ENCODE data around the gene BNC2. TPM values are rescaled to one million over a fixed set of nuclear protein-coding genes. Genes with fewer than 3 reads are reported as not detected.

Gene BNC2
- total and polyA plus RNA-seq, 7 experiments from 2014 or later: 0.05 to 1.5 (median 0.59) TPM; not detected in 3

DNA sequence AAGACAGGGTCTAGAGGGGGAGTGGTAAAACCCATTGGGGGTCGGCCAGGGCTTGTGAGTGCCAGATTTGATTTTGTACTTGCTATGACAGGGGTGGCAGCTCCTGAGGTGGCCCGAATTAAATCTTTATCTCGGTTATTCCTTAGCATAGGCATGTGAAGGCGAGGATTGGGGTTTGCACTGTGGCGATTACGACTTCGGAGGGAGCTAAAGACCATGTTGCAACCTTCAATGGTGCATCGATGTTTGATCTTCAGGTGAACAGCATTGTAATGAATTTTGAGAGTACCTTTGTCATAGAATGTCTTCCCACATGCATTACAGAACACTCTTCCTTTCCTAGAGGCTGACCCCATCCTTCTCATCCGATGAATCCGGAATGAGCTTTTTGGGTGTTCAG lies 433.9 kb downstream of the BNC2 start:
- POLR2A ChIA-PET: no interaction called here
- Mint-ChIP-seq H3K36me3 (peaks cover 0 to 4% (median 0%) of the 10 kb centered on the region in 5 donors), H3K4me1 (no peaks in the 10 kb centered on the region), H3K27me3 (no peaks in the 10 kb centered on the region), H3K9me3 (peaks cover 0 to 10% (median 4%) of the 10 kb centered on the region in 11 donors), H3K4me3 (no peak overlapping the region), H3K27ac (no peak overlapping the region)
- no peak overlapping the region for H3K27ac ChIP-seq (ENCODE audit: low read depth, low read length)
- H3K9me3 ChIP-seq (ENCODE audit: control insufficient read depth in 2 of 3, low read length in 3 of 3): no peaks in the 10 kb centered on the region
- ATAC-seq (no peak), DNase-seq (no peak)
- H3K4me3 ChIP-seq (ENCODE audit: low read length): no peak overlapping the region
- no peaks in the 10 kb centered on the region for H3K36me3 ChIP-seq (ENCODE audit: control insufficient read depth in 2 of 3, insufficient read depth in 3 of 3, low read length in 3 of 3)
- CTCF ChIA-PET: no interaction called here
- intact Hi-C loops (cut with micrococcal nuclease): no loop called here
- H3K27me3 ChIP-seq (ENCODE audit: control insufficient read depth in 2 of 2, insufficient read depth in 2 of 2, low read length in 2 of 2): no peaks in the 10 kb centered on the region
- H3K4me1 ChIP-seq (ENCODE audit: control insufficient read depth in 2 of 2, insufficient read depth in 2 of 2, low read length in 2 of 2): no peaks in the 10 kb centered on the region

DNA sequence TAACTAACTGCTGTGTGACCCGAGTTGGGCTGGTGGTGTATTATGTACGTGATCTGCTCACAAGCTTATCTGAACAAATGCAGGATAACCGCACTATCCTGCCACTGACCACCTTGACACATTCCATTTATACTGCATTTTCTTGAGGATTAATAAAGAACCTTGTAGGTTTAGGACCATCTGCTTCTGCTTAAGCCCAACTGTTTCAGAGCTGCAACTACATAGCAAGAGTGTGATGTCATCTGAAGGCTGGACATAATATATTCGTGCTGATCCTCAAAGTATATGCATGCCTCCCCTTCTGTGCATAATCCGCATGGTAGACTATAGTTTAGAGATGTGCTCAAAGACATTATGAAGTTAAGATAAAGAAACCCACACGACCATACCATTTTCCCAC lies 435.9 kb downstream of the BNC2 start:
- Mint-ChIP-seq H3K4me1 (no peaks in the 10 kb centered on the region), H3K27me3 (no peaks in the 10 kb centered on the region), H3K4me3 (no peak overlapping the region), H3K9me3 (peaks cover 0 to 15% (median 4%) of the 10 kb centered on the region in 11 donors), H3K36me3 (peaks cover 0 to 4% (median 0%) of the 10 kb centered on the region in 5 donors), H3K27ac (no peak overlapping the region)
- Histone ChIP-seq H3K9me3 (ENCODE audit: control insufficient read depth in 2 of 3, low read length in 3 of 3) (no peaks in the 10 kb centered on the region), H3K27me3 (ENCODE audit: control insufficient read depth in 2 of 2, insufficient read depth in 2 of 2, low read length in 2 of 2) (no peaks in the 10 kb centered on the region), H3K27ac (ENCODE audit: low read depth, low read length) (no peak overlapping the region), H3K4me1 (ENCODE audit: control insufficient read depth in 2 of 2, insufficient read depth in 2 of 2, low read length in 2 of 2) (no peaks in the 10 kb centered on the region), H3K4me3 (ENCODE audit: low read length) (no peak overlapping the region), H3K36me3 (ENCODE audit: control insufficient read depth in 2 of 3, insufficient read depth in 3 of 3, low read length in 3 of 3) (no peaks in the 10 kb centered on the region)
- intact Hi-C loops (cut with micrococcal nuclease): no loop called here
- ATAC-seq (no peak), DNase-seq (no peak)
- CTCF ChIA-PET: no interaction called here
- POLR2A ChIA-PET: no interaction called here

DNA sequence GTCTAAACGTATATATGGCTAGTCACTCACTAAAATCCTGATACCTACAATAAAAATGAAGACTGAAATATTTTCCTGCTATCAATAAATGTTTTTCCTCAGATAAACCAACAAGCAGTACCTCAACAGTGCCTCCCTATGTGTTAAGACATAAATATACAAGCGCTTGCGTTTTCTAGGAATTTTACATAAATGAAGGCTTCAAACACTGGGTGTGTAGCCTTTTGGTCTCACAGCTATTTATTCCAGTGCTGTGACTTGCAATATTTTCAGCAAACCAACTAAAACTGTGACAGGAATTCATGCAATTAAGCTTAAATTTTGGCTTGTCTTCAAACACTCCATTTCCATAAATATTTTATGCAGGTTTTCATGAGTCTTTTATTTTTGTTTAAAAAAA lies 437.0 kb downstream of the BNC2 start:
- POLR2A ChIA-PET: no interaction called here
- CTCF ChIA-PET: no interaction called here
- H3K4me1 ChIP-seq (ENCODE audit: control insufficient read depth in 2 of 2, insufficient read depth in 2 of 2, low read length in 2 of 2): no peaks in the 10 kb centered on the region

DNA sequence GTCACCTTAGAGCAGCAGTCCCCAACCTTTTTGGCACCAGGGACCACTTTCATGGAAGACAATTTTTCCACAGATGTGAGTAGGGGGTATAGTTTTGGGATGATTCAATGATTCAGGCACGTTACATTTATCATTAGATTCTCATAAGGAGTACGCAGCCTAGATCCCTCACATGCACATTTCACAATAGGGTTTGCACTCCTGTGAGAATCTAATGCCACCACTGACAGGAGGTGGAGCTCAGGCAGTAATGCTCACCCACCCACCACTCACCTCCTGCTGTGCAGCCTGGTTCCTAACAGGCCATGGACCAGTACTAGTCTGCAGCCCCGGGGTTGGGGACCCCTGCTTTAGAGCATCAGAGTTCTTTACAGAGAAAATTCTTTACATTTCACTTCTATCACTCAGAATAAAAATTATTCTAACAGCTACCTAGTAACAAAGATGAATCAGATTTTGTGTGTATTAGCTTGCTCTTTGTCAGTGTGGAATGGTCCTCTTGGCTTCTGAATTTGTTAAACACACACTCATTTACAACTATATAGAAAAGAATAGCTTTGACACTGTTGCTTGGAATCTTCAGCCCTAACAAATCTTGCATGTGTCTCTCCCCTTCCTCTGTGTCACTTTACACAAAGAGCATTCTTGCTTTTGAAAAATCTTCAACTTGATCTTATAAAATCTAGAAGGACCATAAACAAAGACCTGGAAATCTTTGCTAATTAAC lies 438.6 kb downstream of the BNC2 start:
- ChIA-PET CTCF (no interaction called here), POLR2A (no interaction called here)
- Mint-ChIP-seq H3K4me3 (no peak overlapping the region), H3K9me3 (peaks cover 0 to 11% (median 3%) of the 10 kb centered on the region in 11 donors), H3K36me3 (peaks cover 0 to under 1% (median 0%) of the 10 kb centered on the region in 5 donors), H3K27me3 (no peaks in the 10 kb centered on the region), H3K4me1 (no peaks in the 10 kb centered on the region), H3K27ac (no peak overlapping the region)
- Histone ChIP-seq H3K27ac (ENCODE audit: low read depth, low read length) (no peak overlapping the region), H3K4me3 (ENCODE audit: low read length) (no peak overlapping the region), H3K9me3 (ENCODE audit: control insufficient read depth in 2 of 3, low read length in 3 of 3) (no peaks in the 10 kb centered on the region), H3K4me1 (ENCODE audit: control insufficient read depth in 2 of 2, insufficient read depth in 2 of 2, low read length in 2 of 2) (no peaks in the 10 kb centered on the region), H3K36me3 (ENCODE audit: control insufficient read depth in 2 of 3, insufficient read depth in 3 of 3, low read length in 3 of 3) (no peaks in the 10 kb centered on the region), H3K27me3 (ENCODE audit: control insufficient read depth in 2 of 2, insufficient read depth in 2 of 2, low read length in 2 of 2) (no peaks in the 10 kb centered on the region)
- intact Hi-C loops (cut with micrococcal nuclease): no loop called here
- DNase-seq: no peak
- ATAC-seq: no peak

More for the DNA sequence above, 437.0 kb downstream of the BNC2 start:
- Mint-ChIP-seq H3K4me3 (no peak overlapping the region), H3K27me3 (no peaks in the 10 kb centered on the region), H3K9me3 (peaks cover 0 to 11% (median 4%) of the 10 kb centered on the region in 11 donors), H3K27ac (no peak overlapping the region), H3K36me3 (peaks cover 0 to 4% (median 0%) of the 10 kb centered on the region in 5 donors), H3K4me1 (no peaks in the 10 kb centered on the region)
- Histone ChIP-seq H3K27me3 (ENCODE audit: control insufficient read depth in 2 of 2, insufficient read depth in 2 of 2, low read length in 2 of 2) (no peaks in the 10 kb centered on the region), H3K9me3 (ENCODE audit: control insufficient read depth in 2 of 3, low read length in 3 of 3) (no peaks in the 10 kb centered on the region), H3K27ac (ENCODE audit: low read depth, low read length) (no peak overlapping the region), H3K36me3 (ENCODE audit: control insufficient read depth in 2 of 3, insufficient read depth in 3 of 3, low read length in 3 of 3) (no peaks in the 10 kb centered on the region), H3K4me3 (ENCODE audit: low read length) (no peak overlapping the region)
- DNase-seq (no peak), ATAC-seq (no peak)
- intact Hi-C loops (cut with micrococcal nuclease): no loop called here

DNA sequence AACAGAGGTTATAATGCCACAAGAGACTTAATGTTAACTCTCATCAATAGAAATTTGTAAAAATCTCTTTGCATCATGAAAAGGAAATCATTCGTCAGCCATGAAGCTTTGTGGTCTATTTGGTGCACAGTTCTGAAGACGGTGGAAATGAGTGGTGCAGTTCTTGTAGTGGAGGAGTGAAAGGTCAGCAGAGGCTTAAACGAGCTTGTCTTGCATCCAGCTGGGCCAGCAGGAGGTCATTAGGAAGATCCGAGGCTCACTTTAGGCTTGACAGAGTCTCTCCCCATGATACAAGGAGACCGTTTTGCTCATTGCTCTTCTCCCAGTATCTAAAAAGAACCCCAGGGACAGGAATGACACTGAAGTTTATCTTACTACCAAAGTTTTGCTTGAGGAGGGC lies 440.8 kb downstream of the BNC2 start:
- H3K4me1 Mint-ChIP-seq: no peaks in the 10 kb centered on the region
- ATAC-seq: no peak
- H3K36me3 Mint-ChIP-seq: no peaks in the 10 kb centered on the region
- Histone ChIP-seq H3K27ac (ENCODE audit: low read depth, low read length) (no peak overlapping the region), H3K4me3 (ENCODE audit: low read length) (no peak overlapping the region), H3K36me3 (ENCODE audit: control insufficient read depth in 2 of 3, insufficient read depth in 3 of 3, low read length in 3 of 3) (no peaks in the 10 kb centered on the region), H3K9me3 (ENCODE audit: control insufficient read depth in 2 of 3, low read length in 3 of 3) (no peaks in the 10 kb centered on the region), H3K4me1 (ENCODE audit: control insufficient read depth in 2 of 2, insufficient read depth in 2 of 2, low read length in 2 of 2) (no peaks in the 10 kb centered on the region), H3K27me3 (ENCODE audit: control insufficient read depth in 2 of 2, insufficient read depth in 2 of 2, low read length in 2 of 2) (no peaks in the 10 kb centered on the region)
- H3K27ac Mint-ChIP-seq: no peak overlapping the region
- peaks cover 0 to 11% (median 0%) of the 10 kb centered on the region in 11 donors for H3K9me3 Mint-ChIP-seq
- DNase-seq: no peak
- no peak overlapping the region for H3K4me3 Mint-ChIP-seq
- ChIA-PET POLR2A (interaction anchor here (0.7 kb wide), 1 partner anchor 25 kb away, joined by 3 read pairs; no protein-coding TSS in a partner anchor), CTCF (no interaction called here)
- no peaks in the 10 kb centered on the region for H3K27me3 Mint-ChIP-seq
- intact Hi-C loops (cut with micrococcal nuclease): no loop called here

DNA sequence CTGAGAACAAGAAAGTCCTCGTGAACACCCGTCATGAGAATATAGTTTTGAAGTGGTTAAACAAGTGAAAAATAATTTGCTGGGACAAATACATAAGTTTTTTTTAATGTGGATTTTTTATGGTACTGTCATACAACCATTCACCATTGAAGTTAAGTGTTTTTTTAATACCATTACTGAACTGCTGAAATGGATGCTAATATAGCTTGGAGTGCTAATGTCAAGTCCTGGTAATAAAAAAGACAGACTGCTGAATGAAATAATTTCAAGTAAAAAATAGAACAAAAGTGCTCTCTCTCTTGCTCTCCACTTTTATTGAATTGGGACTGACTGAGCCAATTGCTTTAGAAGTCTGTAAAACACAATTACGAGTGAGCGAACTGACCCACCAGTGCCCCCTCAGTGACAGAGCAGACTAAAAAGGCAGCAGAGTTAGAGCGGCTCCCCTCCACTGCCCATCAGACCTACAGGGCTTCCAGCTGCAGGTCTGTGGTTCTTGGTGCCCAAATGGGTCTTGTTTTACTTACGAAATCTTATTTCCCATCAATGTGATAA lies 442.5 kb downstream of the BNC2 start:
- H3K9me3 ChIP-seq (ENCODE audit: control insufficient read depth in 2 of 3, low read length in 3 of 3): no peaks in the 10 kb centered on the region
- H3K36me3 Mint-ChIP-seq: no peaks in the 10 kb centered on the region
- H3K36me3 ChIP-seq (ENCODE audit: control insufficient read depth in 2 of 3, insufficient read depth in 3 of 3, low read length in 3 of 3): no peaks in the 10 kb centered on the region
- DNase-seq: no peak
- H3K4me3 ChIP-seq (ENCODE audit: low read length): no peak overlapping the region
- H3K27me3 ChIP-seq (ENCODE audit: control insufficient read depth in 2 of 2, insufficient read depth in 2 of 2, low read length in 2 of 2): no peaks in the 10 kb centered on the region
- ChIA-PET POLR2A (no interaction called here), CTCF (no interaction called here)
- no peak for ATAC-seq
- no peak overlapping the region for H3K27ac ChIP-seq (ENCODE audit: low read depth, low read length)
- no peak overlapping the region for H3K27ac Mint-ChIP-seq
- H3K4me1 ChIP-seq (ENCODE audit: control insufficient read depth in 2 of 2, insufficient read depth in 2 of 2, low read length in 2 of 2): no peaks in the 10 kb centered on the region
- no peaks in the 10 kb centered on the region for H3K27me3 Mint-ChIP-seq
- H3K4me3 Mint-ChIP-seq: no peak overlapping the region
- H3K9me3 Mint-ChIP-seq: peaks cover 0 to 9% (median 0%) of the 10 kb centered on the region in 11 donors
- intact Hi-C loops (cut with micrococcal nuclease): no loop called here
- H3K4me1 Mint-ChIP-seq: no peaks in the 10 kb centered on the region

- Histone ChIP-seq H3K36me3 (ENCODE audit: control insufficient read depth in 2 of 3, insufficient read depth in 3 of 3, low read length in 3 of 3) (no peaks in the 10 kb centered on the region), H3K4me1 (ENCODE audit: control insufficient read depth in 2 of 2, insufficient read depth in 2 of 2, low read length in 2 of 2) (no peaks in the 10 kb centered on the region), H3K27ac (ENCODE audit: low read depth, low read length) (no peak overlapping the region), H3K27me3 (ENCODE audit: control insufficient read depth in 2 of 2, insufficient read depth in 2 of 2, low read length in 2 of 2) (no peaks in the 10 kb centered on the region), H3K9me3 (ENCODE audit: control insufficient read depth in 2 of 3, low read length in 3 of 3) (no peaks in the 10 kb centered on the region), H3K4me3 (ENCODE audit: low read length) (no peak overlapping the region)
- no peak overlapping the region for H3K27ac Mint-ChIP-seq
- ChIA-PET CTCF (no interaction called here), POLR2A (no interaction called here)
- no peak overlapping the region for H3K4me3 Mint-ChIP-seq
- ATAC-seq (no peak), DNase-seq (no peak)
- peaks cover 0 to 9% (median 0%) of the 10 kb centered on the region in 11 donors for H3K9me3 Mint-ChIP-seq
- no peaks in the 10 kb centered on the region for H3K36me3 Mint-ChIP-seq
- intact Hi-C loops (cut with micrococcal nuclease): no loop called here
- no peaks in the 10 kb centered on the region for H3K27me3 Mint-ChIP-seq
- H3K4me1 Mint-ChIP-seq: no peaks in the 10 kb centered on the region
Observed at GRCh38 chr9:16426716-16427115, 443.8 kb downstream of the BNC2 start.

Data from naive thymus-derived CD4-positive, alpha-beta T cell (primary cell).